HT1080 (cell line): ENCODE data around the gene BHLHA15. TPM values are rescaled to one million over a fixed set of nuclear protein-coding genes. Genes with fewer than 3 reads are reported as not detected.
A peak's percentile ranks its signal among the peaks of the same experiment; 100 is the strongest.

Experiments
- DNase-seq: peaks from one replicate; pipeline ENCODE4 v3.0.0-alpha.2; 2015; ENCODE audit warnings: low read depth
- total RNA-seq: library from RNA; depleted of rRNA; stranded (reverse); fragments of >200 nt; shearing (Covaris generic); gene quantifications from 2 replicates; pipeline ENCODE4 v1.2.3, GENCODE V29; 2014

BHLHA15 gene
- total RNA-seq, 1 experiment from 2014 or later: not detected

GRCh38 chr7:98186452-98187137, 24.6 kb upstream of the BHLHA15 start:
- peak; percentile 17 for DNase-seq

- no peak for DNase-seq
Observed at GRCh38 chr7:98187138-98187502, 24.1 kb upstream of the BHLHA15 start.

DNA sequence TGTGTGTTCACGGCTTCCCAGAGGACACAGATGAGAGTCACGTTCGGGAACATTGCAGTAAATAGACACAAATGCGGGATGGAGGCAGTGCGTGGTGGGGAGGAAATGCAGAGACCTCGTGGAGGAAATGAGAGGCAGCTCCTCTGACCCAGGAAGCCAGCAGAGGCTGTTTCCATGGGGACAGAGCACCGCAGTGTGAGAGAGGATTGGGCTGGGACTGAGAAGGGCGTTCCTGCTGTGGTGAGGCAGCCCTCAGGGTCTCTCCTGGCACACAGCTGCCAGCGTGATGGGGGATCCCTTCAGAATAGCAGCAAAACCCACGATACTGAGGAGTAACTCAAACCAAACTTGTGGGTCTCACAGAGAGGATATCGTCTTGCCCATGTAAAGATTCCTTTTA, 21.7 kb upstream of the BHLHA15 start:
- DNase-seq: no peak

GRCh38 chr7:98191668-98192431, 19.4 kb upstream of the BHLHA15 start:
- no peak for DNase-seq

- no peak for DNase-seq
Observed at GRCh38 chr7:98192781-98193457, 18.3 kb upstream of the BHLHA15 start.

GRCh38 chr7:98193474-98194180, 17.6 kb upstream of the BHLHA15 start:
- DNase-seq: no peak

GRCh38 chr7:98194186-98194585, 17.1 kb upstream of the BHLHA15 start:
- no peak for DNase-seq

- no peak for DNase-seq
Observed at GRCh38 chr7:98194672-98195457, 16.4 kb upstream of the BHLHA15 start.

- no peak for DNase-seq
Observed at GRCh38 chr7:98196706-98197605, 14.3 kb upstream of the BHLHA15 start.

DNA sequence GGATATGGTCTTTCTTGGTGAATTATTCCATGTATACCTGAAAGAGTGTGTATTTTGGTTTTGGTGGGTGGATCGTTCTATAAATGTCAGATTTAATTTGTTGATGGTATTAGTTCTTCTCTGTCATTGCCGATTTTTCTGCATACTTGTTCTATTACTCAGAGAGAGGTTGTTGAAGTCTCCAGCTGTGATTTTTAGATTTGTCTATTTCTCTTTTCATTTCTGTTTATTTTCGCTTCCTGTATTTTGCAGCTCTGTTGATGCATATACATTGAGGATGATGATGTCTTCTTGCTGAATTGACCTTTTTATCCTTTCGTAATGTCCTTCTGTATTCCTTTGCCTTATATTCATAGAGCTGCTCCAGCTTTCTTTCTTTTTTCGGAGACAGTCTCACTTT, 12.1 kb upstream of the BHLHA15 start:
- DNase-seq: no peak

- no peak for DNase-seq
Observed at GRCh38 chr7:98200364-98200763, 10.9 kb upstream of the BHLHA15 start.

GRCh38 chr7:98202367-98203195, 8.7 kb upstream of the BHLHA15 start:
- no peak for DNase-seq

DNA sequence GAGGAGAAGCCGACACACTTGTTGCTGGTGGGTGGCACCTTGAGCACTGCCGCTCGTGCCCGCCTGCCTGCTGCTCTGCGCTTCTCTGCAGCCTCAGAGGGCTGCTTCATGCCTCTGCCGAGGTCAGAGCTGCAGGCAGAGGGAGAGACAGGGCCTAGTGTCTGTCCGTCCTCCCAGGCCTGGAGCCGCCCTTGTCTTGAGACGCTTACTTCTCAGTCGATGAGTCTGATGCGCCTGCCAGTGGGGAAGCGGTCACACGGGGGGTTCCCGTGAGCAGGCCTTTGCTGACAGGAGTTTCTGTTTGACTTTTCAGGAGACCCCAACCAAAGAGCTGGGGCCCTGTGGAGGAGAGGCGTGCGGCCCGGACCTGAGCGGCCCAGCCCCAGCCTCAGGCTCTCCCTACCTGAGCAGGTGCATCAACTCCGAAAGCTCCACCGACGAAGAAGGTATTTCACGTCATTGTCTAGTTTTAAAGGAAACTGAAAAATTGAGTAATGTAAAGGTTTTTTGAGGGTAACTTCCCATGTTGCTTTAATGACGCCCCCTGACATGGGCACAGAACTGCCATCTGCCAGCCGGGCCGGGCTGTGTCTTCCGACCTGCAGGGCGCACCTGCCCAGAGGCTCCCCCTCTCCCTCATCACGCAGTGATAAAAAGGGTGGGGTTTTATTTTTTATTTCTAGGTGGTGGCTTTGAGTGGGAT, 7.8 kb upstream of the BHLHA15 start:
- DNase-seq: no peak

- DNase-seq: no peak
Observed at GRCh38 chr7:98203964-98204605, 7.2 kb upstream of the BHLHA15 start.

GRCh38 chr7:98204670-98205069, 6.6 kb upstream of the BHLHA15 start:
- DNase-seq: no peak

DNA sequence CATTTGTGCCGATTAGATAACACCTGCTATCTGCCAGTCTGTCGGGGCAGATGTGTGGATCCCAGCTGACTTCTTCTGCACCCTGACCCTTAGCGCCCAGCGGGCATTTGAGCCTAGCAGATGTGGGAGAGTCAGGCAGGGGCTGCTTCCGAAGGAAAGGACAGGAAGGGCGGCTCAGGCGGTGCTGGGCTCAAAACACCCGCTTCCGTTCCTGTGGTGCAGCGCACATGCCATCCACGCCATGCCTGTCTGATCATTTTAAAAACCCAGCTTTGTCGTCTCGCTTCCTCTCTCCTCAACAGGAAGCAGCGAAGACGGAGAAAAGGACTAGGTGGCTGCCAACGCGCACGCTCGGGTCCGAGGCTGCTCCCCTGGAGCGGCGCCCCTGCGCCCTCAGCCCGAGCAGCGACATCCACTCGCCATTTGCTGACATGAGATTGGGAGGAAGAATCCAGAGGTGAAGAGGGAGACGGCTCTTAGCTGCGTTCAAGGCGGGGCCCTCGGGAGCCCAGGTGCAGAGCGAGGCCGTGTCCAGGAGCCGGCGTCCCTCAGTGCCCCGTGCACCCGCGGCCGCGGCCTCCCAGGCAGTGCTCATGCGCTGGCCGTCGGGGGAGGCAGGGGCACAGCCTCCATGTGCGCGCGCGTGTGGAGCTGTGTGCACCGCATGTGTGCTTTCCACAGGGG, 5.9 kb upstream of the BHLHA15 start:
- no peak for DNase-seq
